OCI-LY7 (cell line): Measurements from ENCODE around the gene CD69. TPM values are rescaled to one million over a fixed set of nuclear protein-coding genes. Genes with fewer than 3 reads are reported as not detected.

Source experiments
- BruUV-seq: library from RNA; stranded (reverse); fragments of 400-500 nt; replicated peaks from 2 replicates; lab custom pipeline; 2021; lab: Mats Ljungman, UMichigan
- CTCF ChIA-PET: fragments of 300-600 bp; sonication (Branson Sonifier 250); formaldehyde crosslinking; loops from one replicate; lab custom pipeline; 2022; ENCODE audit warnings: antibody characterized with exemption; ENCODE audit not compliant: unreplicated experiment; lab: Charles Lee
- POLR2A ChIA-PET: fragments of 300-600 bp; sonication (Branson Sonifier 250); formaldehyde crosslinking; loops from one replicate; lab custom pipeline; 2022; ENCODE audit warnings: antibody characterized with exemption; lab: Charles Lee
- DNase-seq: peaks from one replicate; pipeline ENCODE4 v3.0.0-alpha.2; 2015; ENCODE audit warnings: low spot score
- H2AFZ ChIP-seq: fragments of 200-600 bp; sonication (generic), shearing (Covaris generic); 2 replicates; pipeline ENCODE4 v1.6.1; 2014; ENCODE audit warnings: mild to moderate bottlenecking, antibody characterized with exemption, low read length, moderate library complexity
- H3K27ac ChIP-seq: fragments of 200-600 bp; sonication (generic); 2 replicates; pipeline ENCODE4 v1.5.1; 2014; ENCODE audit warnings: mixed run types, low read depth, mild to moderate bottlenecking, moderate library complexity, low read length, inconsistent platforms; ENCODE audit not compliant: poor library complexity, severe bottlenecking
- H3K36me3 ChIP-seq: fragments of 200-600 bp; sonication (generic); 2 replicates; pipeline ENCODE4 v1.6.1; 2014; ENCODE audit warnings: mild to moderate bottlenecking, antibody characterized with exemption, low read length, moderate library complexity, mixed read lengths; ENCODE audit not compliant: insufficient read depth
- H3K4me1 ChIP-seq: fragments of 200-600 bp; sonication (generic); 2 replicates; pipeline ENCODE4 v1.5.1; 2014; ENCODE audit warnings: mild to moderate bottlenecking, low read length; ENCODE audit not compliant: insufficient read depth, poor library complexity, severe bottlenecking
- H3K4me2 ChIP-seq: fragments of 200-600 bp; sonication (generic); 2 replicates; pipeline ENCODE4 v1.6.1; 2014; ENCODE audit warnings: mild to moderate bottlenecking, low read length
- H3K4me3 ChIP-seq: fragments of 200-600 bp; sonication (generic); 2 replicates; pipeline ENCODE4 v1.5.1; 2014; ENCODE audit warnings: mild to moderate bottlenecking, low read depth, low read length; ENCODE audit not compliant: poor library complexity, severe bottlenecking
- H3K79me2 ChIP-seq: fragments of 200-600 bp; sonication (generic); 2 replicates; pipeline ENCODE4 v1.6.1; 2016; ENCODE audit warnings: low read depth, mild to moderate bottlenecking, low read length, moderate library complexity, mixed read lengths; ENCODE audit not compliant: insufficient read depth
- H3K9me2 ChIP-seq: fragments of 200-600 bp; sonication (generic); 2 replicates; pipeline ENCODE4 v1.6.1; 2016; ENCODE audit warnings: mild to moderate bottlenecking, low read length, mixed read lengths; ENCODE audit not compliant: insufficient read depth
- H3K9me3 ChIP-seq: fragments of 200-600 bp; sonication (generic); 2 replicates; pipeline ENCODE4 v1.6.1; 2014; ENCODE audit warnings: mild to moderate bottlenecking, mixed run types, low read length, mixed read lengths
- H4K20me1 ChIP-seq: fragments of 200-600 bp; sonication (generic); 2 replicates; pipeline ENCODE4 v1.6.1; 2014; ENCODE audit warnings: mild to moderate bottlenecking, antibody characterized with exemption, low read length, moderate library complexity, mixed read lengths; ENCODE audit not compliant: insufficient read depth
- CTCF ChIP-seq: fragments of 200-600 bp; sonication (generic); conservative IDR thresholded peaks from 2 replicates; pipeline ENCODE4 v1.5.1; 2014; ENCODE audit warnings: mild to moderate bottlenecking, antibody characterized with exemption, low read length, moderate library complexity, mixed read lengths
- EZH2phosphoT487 ChIP-seq: fragments of 200-600 bp; sonication (generic); IDR thresholded peaks from 2 replicates; pipeline ENCODE4 v1.6.1; 2018; ENCODE audit warnings: low read depth, borderline replicate concordance, mild to moderate bottlenecking, mixed run types, antibody characterized with exemption, low read length, moderate library complexity, mixed read lengths
- intact Hi-C: fragments of 100-400 bp; cut with micrococcal nuclease; formaldehyde crosslinking; loops from one replicate; pipeline ENCODE4 v1.10.0; 2022; ENCODE audit not compliant: unreplicated experiment
- total RNA-seq, 2 experiments: library from RNA; depleted of rRNA in 1 of 2; stranded (reverse); fragments of >200 nt in 1 of 2; shearing (Covaris generic) in 1 of 2; gene quantifications; 2 replicates each; pipeline ENCODE4 v1.2.3, GENCODE V29; 2014 to 2022

Gene CD69
- total RNA-seq, 2 experiments from 2014 or later, result 10.3 to 12.3 TPM

GRCh38 chr12:9721394-9722092, 39.2 kb downstream of the CD69 start:
- TSS peak; percentile 2 for BruUV-seq
- peak; percentile 92 for DNase-seq
- Histone ChIP-seq H2AFZ (no peak overlapping the region), H3K79me2 (peaks cover 87% of the 10 kb centered on the region), H3K4me2 (peak overlapping the region; percentile 80), H3K9me3 (0 out of 2 replicates have a peak, but pooled peaks cover 4% of the 10 kb centered on the region), H3K4me1 (peaks cover 100% of the 10 kb centered on the region), H3K36me3 (peaks cover 59% of the 10 kb centered on the region), H4K20me1 (no peaks in the 10 kb centered on the region), H3K27ac (peak overlapping the region; percentile 99), H3K9me2 (no peaks in the 10 kb centered on the region), H3K4me3 (peak overlapping the region; percentile 42)
- ChIA-PET CTCF (interaction anchor here (0.7 to 1.0 kb wide), 2 partner anchors 21 to 71 kb away, joined by 3 to 4 read pairs; no protein-coding TSS in a partner anchor), POLR2A (interaction anchor here (0.7 to 8.5 kb wide), 16 partner anchors 10 to 736 kb away, joined by 3 to 136 read pairs (median 8); partner anchors contain the start of genes CD69, CLEC2D and CLECL1)
- intact Hi-C loops, result loop anchor here (1.0 kb wide), 1 partner anchor 8 kb away; no protein-coding TSS in a partner anchor
- TF ChIP-seq CTCF (no peak), EZH2phosphoT487 (no peak)

GRCh38 chr12:9719790-9720189, 40.9 kb downstream of the CD69 start:
- Histone ChIP-seq H3K27ac (peak overlapping the region; percentile 99), H3K36me3 (peaks cover 70% of the 10 kb centered on the region), H3K9me3 (0 out of 2 replicates have a peak, but pooled peaks cover 3% of the 10 kb centered on the region), H3K4me1 (peaks cover 100% of the 10 kb centered on the region), H2AFZ (no peak overlapping the region), H3K4me3 (no peak overlapping the region), H3K9me2 (no peaks in the 10 kb centered on the region), H3K4me2 (peak overlapping the region; percentile 9; the same call in 1 of the 2 replicates), H4K20me1 (no peaks in the 10 kb centered on the region), H3K79me2 (peaks cover 70% of the 10 kb centered on the region)
- no peak for TF ChIP-seq CTCF
- TF ChIP-seq EZH2phosphoT487, result no peak
- CTCF ChIA-PET, result no interaction called here
- DNase-seq, result no peak
- intact Hi-C loops, result no loop called here
- no TSS peak for BruUV-seq
- POLR2A ChIA-PET, result interaction anchor here (1.6 to 4.5 kb wide), 3 partner anchors 9 to 23 kb away, joined by 3 to 98 read pairs (median 32); partner anchors contain the start of gene CLECL1
